Uterus (tissue), 2 donors: Measurements from ENCODE around the gene PCNX4.

Source experiments
- POLR2A ChIP-seq, 2 donors: fragments of 450-650 bp; IDR thresholded peaks; one replicate each; pipeline ENCODE4 v1.6.1; 2016; ENCODE audit warnings: antibody characterized with exemption in 2 of 2, mild to moderate bottlenecking in 1 of 2, moderate library complexity in 1 of 2
- TF ChIP-seq, protein P1 (sequence below), 4 experiments: fragments of 200-600 bp in 2 of 4; fragments of 450-650 bp in 2 of 4; sonication (generic) in 2 of 4; IDR thresholded peaks; one replicate each; pipeline ENCODE4 v1.5.1; 2016 to 2019; ENCODE audit warnings: antibody characterized with exemption in 4 of 4, mild to moderate bottlenecking in 2 of 4, moderate library complexity in 1 of 4

DNA sequence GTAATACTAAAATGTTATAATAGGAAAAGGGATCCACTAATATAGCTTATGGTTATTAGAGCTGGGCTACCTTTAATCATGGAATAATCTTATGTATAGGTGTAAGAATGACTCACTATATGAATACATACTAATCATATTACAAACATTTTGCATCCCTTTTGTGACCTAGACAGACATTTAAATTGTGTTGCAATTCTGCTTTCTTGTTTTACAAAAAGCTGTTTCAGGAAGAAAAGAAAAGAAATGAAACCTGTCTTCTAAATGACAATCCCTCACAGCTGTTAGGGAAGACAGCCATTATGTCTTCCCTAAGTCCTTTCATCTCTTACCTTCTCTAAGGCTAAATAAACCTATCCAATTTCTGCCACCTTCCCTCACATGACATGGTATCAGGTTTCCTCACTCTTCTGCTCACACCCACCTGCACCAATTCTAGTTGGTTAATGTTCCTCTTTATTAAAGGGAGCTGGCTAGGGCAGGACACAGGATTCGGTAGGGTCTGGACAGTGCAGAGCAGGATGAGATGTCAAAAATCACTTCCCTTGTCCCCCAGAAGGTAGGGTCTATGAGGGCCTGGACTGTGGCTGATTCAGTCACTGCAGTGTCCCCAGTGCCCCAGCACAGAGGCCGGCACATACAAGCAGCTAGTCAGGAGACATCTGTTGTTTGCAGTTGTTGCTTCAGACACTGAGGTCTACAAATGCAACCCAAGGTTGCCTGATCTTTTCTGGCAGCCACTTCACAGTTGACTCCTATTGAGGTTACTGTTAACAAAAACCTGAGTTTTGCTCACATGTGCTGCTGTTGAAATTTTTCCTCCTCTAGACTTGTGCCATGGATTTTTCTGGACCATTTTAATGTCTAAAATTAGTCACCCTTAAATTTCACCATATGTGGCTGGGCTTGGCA lies 69.7 kb downstream of the PCNX4 start:
- TF ChIP-seq, protein P1, sequence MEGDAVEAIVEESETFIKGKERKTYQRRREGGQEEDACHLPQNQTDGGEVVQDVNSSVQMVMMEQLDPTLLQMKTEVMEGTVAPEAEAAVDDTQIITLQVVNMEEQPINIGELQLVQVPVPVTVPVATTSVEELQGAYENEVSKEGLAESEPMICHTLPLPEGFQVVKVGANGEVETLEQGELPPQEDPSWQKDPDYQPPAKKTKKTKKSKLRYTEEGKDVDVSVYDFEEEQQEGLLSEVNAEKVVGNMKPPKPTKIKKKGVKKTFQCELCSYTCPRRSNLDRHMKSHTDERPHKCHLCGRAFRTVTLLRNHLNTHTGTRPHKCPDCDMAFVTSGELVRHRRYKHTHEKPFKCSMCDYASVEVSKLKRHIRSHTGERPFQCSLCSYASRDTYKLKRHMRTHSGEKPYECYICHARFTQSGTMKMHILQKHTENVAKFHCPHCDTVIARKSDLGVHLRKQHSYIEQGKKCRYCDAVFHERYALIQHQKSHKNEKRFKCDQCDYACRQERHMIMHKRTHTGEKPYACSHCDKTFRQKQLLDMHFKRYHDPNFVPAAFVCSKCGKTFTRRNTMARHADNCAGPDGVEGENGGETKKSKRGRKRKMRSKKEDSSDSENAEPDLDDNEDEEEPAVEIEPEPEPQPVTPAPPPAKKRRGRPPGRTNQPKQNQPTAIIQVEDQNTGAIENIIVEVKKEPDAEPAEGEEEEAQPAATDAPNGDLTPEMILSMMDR (IDR thresholded peaks at IDR 0.05), result no peak
- TF ChIP-seq POLR2A (IDR thresholded peaks at IDR 0.05), result no peak
